ENCODE measurements around the gene FHL2. TPM values are rescaled to one million over a fixed set of nuclear protein-coding genes. Genes with fewer than 3 reads are reported as not detected.

Gene FHL2
- total and polyA plus RNA-seq, 2 of the 13 experiments (the other 11 are each of a cell fraction or from before 2014, with no cell fraction given) = 1.9 to 74.8 TPM

- TF ChIP-seq ZNF639 (CRISPR knock-in tag; conservative IDR thresholded peaks at IDR 0.05) = no peak
- no peak for TF ChIP-seq ZNF564 (CRISPR knock-in tag; IDR thresholded peaks at IDR 0.05)
- TF ChIP-seq EHMT2 (IDR thresholded peaks at IDR 0.05; ENCODE audit: borderline replicate concordance, low read depth, low read length) = no peak
- 0 out of 2 replicates have a peak, but pooled peaks have one; percentile 77 for TF ChIP-seq ZNF784 (CRISPR knock-in tag; IDR thresholded peaks at IDR 0.05; ENCODE audit: borderline replicate concordance)
- TF ChIP-seq ATF1 (CRISPR knock-in tag; IDR thresholded peaks at IDR 0.05) = no peak
- TF ChIP-seq FOXA3 (CRISPR knock-in tag; IDR thresholded peaks at IDR 0.05) = peak; percentile 47; the same call in 1 of the 2 replicates
- peak; percentile 61 for TF ChIP-seq ZNF274 (CRISPR knock-in tag; IDR thresholded peaks at IDR 0.05)
- TF ChIP-seq ZNF777 (CRISPR knock-in tag; IDR thresholded peaks at IDR 0.05) = no peak
- TF ChIP-seq NR2F1 (CRISPR knock-in tag; IDR thresholded peaks at IDR 0.05) = no peak
- TF ChIP-seq ZMYM4 (CRISPR knock-in tag; IDR thresholded peaks at IDR 0.05) = peak; percentile 34; the same call in 1 of the 2 replicates
- TF ChIP-seq HMGA1 (CRISPR knock-in tag; conservative IDR thresholded peaks at IDR 0.05) = no peak
- TF ChIP-seq HIVEP1 (CRISPR knock-in tag; IDR thresholded peaks at IDR 0.05) = 0 out of 2 replicates have a peak, but pooled peaks have one; percentile 39
- peak; percentile 35; the same call in 1 of the 2 replicates for TF ChIP-seq ZNF331 (CRISPR knock-in tag; IDR thresholded peaks at IDR 0.05)
- TF ChIP-seq ZBTB49 (CRISPR knock-in tag; IDR thresholded peaks at IDR 0.05; ENCODE audit: borderline replicate concordance) = no peak
- 0 out of 2 replicates have a peak, but pooled peaks have one; percentile 32 for TF ChIP-seq THAP7 (CRISPR knock-in tag; IDR thresholded peaks at IDR 0.05)
- peak; percentile 47; the same call in 1 of the 2 replicates for TF ChIP-seq ZNF644 (CRISPR knock-in tag; IDR thresholded peaks at IDR 0.05; ENCODE audit: low read depth)
- peak; percentile 60; the same call in 1 of the 2 replicates for TF ChIP-seq KDM5B (CRISPR knock-in tag; IDR thresholded peaks at IDR 0.05; ENCODE audit: borderline replicate concordance)
- TF ChIP-seq ZNF224 (CRISPR knock-in tag; IDR thresholded peaks at IDR 0.05) = no peak
- no peak for TF ChIP-seq ATF5 (CRISPR knock-in tag; IDR thresholded peaks at IDR 0.05; ENCODE audit: low read depth)
- TF ChIP-seq BCL3 (CRISPR knock-in tag; IDR thresholded peaks at IDR 0.05) = 0 out of 2 replicates have a peak, but pooled peaks have one; percentile 46
- peak; percentile 65 for TF ChIP-seq PRPF4 (IDR thresholded peaks at IDR 0.05; ENCODE audit: low read depth, low read length, poor library complexity, severe bottlenecking)
These were observed 28.8 kb downstream of the FHL2 start (continued) for GRCh38 chr2:105369777-105370690.

Data from HepG2 (cell line).